K562 (cell line): ENCODE data around the gene ALS2. TPM values are rescaled to one million over a fixed set of nuclear protein-coding genes. Genes with fewer than 3 reads are reported as not detected.

Source experiments
- ATAC-seq: fragments of 200-7000 bp; cut with Tn5 transposase; 3 replicates; pipeline ENCODE4 v1.9.1; 2020; ENCODE audit warnings: moderate library complexity
- BruUV-seq: library from RNA; stranded (reverse); fragments of 400-500 nt; replicated peaks from 2 replicates; lab custom pipeline; 2021; lab: Mats Ljungman, UMichigan
- CTCF ChIA-PET: fragments of 300-600 bp; formaldehyde crosslinking; extraction: SDS; loops from one replicate; lab custom pipeline; 2021; ENCODE audit warnings: low intra/inter-chr PET ratio; lab: Yijun Ruan, JAX
- POLR2A ChIA-PET: fragments of 300-600, 350-650 bp; sonication (Branson Sonifier 250); formaldehyde crosslinking; extraction: SDS; loops from one replicate; lab custom pipeline; 2021; ENCODE audit warnings: antibody characterized with exemption, inconsistent platforms; lab: Yijun Ruan, JAX
- DNase-seq, 4 experiments: peaks; one replicate each; pipeline versions ENCODE4 v3.0.0 to v3.0.0-alpha.2; 2011 to 2018; ENCODE audit warnings: low spot score in 3 of 4, mixed read lengths in 3 of 4; ENCODE audit errors: extremely low read depth in 1 of 4
- FAIRE-seq: peaks from 2 replicates; lab custom pipeline; 2011; peaks lifted over from hg19 to GRCh38; lab: Jason Lieb, UNC
- H2AFZ ChIP-seq: 2 replicates; pipeline ENCODE4 v1.6.0; 2011; ENCODE audit warnings: low read depth, low read length, control low read depth, inconsistent platforms
- H3K27ac ChIP-seq: fragments of 200-600 bp; 3 replicates; pipeline ENCODE4 v1.8.0; 2011; ENCODE audit warnings: low read depth, mild to moderate bottlenecking, control low read depth, inconsistent platforms, low read length, moderate library complexity, mixed read lengths; ENCODE audit errors: extremely low read depth
- H3K27me3 ChIP-seq, 2 experiments: fragments of 300-600 bp in 1 of 2; 2 replicates in 1 of 2; 3 replicates in 1 of 2; pipeline versions ENCODE4 v1.6.0 to v1.8.0; 2011; ENCODE audit warnings: inconsistent platforms in 2 of 2, low read length in 2 of 2, mild to moderate bottlenecking in 1 of 2, mixed read lengths in 1 of 2, moderate library complexity in 1 of 2; ENCODE audit not compliant: control insufficient read depth in 2 of 2, insufficient read depth in 2 of 2
- H3K36me3 ChIP-seq: fragments of 300-600 bp; 3 replicates; pipeline ENCODE4 v1.8.0; 2011; ENCODE audit warnings: mild to moderate bottlenecking, low read length, inconsistent platforms; ENCODE audit not compliant: control insufficient read depth, insufficient read depth
- H3K4me1 ChIP-seq, 2 experiments: fragments of 200-600 bp in 1 of 2; replicated peaks in 1 of 2; 2 replicates in 1 of 2; 3 replicates in 1 of 2; pipeline versions ENCODE4 v1.5.1 to v1.8.0; 2011; ENCODE audit warnings: inconsistent platforms in 2 of 2, low read length in 2 of 2, mild to moderate bottlenecking in 1 of 2, mixed read lengths in 1 of 2, moderate library complexity in 1 of 2; ENCODE audit not compliant: control insufficient read depth in 2 of 2, insufficient read depth in 2 of 2
- H3K4me2 ChIP-seq: 2 replicates; pipeline ENCODE4 v1.6.1; 2011; ENCODE audit warnings: low read length, control low read depth, inconsistent platforms, mixed read lengths; ENCODE audit not compliant: insufficient read depth
- H3K4me3 ChIP-seq: fragments of 200-600 bp; sonication (generic), shearing (Covaris generic); 2 replicates; pipeline ENCODE4 v1.5.1; 2016; ENCODE audit warnings: control low read depth, inconsistent platforms
- H3K79me2 ChIP-seq: fragments of 200-600 bp; 3 replicates; pipeline ENCODE4 v1.8.0; 2011; ENCODE audit warnings: low read length, inconsistent platforms; ENCODE audit not compliant: control insufficient read depth, insufficient read depth
- H3K9ac ChIP-seq, 2 experiments: 2 replicates each; pipeline versions ENCODE4 v1.6.0 to v1.6.1; 2011; ENCODE audit warnings: low read depth in 2 of 2, low read length in 2 of 2, control low read depth in 1 of 2, inconsistent platforms in 1 of 2, mild to moderate bottlenecking in 1 of 2, mixed read lengths in 1 of 2; ENCODE audit not compliant: insufficient read depth in 1 of 2
- H3K9me1 ChIP-seq: one replicate; pipeline ENCODE4 v1.6.0; 2011; ENCODE audit warnings: inconsistent platforms, mild to moderate bottlenecking, low read length, moderate library complexity; ENCODE audit not compliant: control insufficient read depth, insufficient read depth
- H3K9me3 ChIP-seq: replicated peaks from 2 replicates; pipeline ENCODE4 v1.5.1; 2011; ENCODE audit warnings: low read depth, low read length, inconsistent platforms; ENCODE audit not compliant: control insufficient read depth, insufficient read depth
- H4K20me1 ChIP-seq: replicated peaks from 2 replicates; pipeline ENCODE4 v1.6.1; 2011; ENCODE audit warnings: low read length, inconsistent platforms, mixed read lengths; ENCODE audit not compliant: control insufficient read depth, insufficient read depth
- EGR1 ChIP-seq: fragments of 450-650 bp; conservative IDR thresholded peaks from 2 replicates; pipeline ENCODE4 v1.6.1; 2017; ENCODE audit warnings: mild to moderate bottlenecking
- ZNF134 ChIP-seq: fragments of 250-450 bp; sonication (Bioruptor Pico); conservative IDR thresholded peaks from 2 replicates; pipeline ENCODE4 v1.4.0; 2020
- WGBS: fragments of 100-300 bp; shearing (Covaris generic); methylation state at CpG from one replicate; pipeline ENCODE4 v1.1.6; 2016; ENCODE audit warnings: low coverage, mixed read lengths; ENCODE audit not compliant: insufficient coverage; ENCODE audit errors: missing lambda C conversion rate; 5-methylcytosine and 5-hydroxymethylcytosine counted together
- in situ Hi-C: fragments of 300-500 bp; cut with MboI; formaldehyde crosslinking; loops from 4 replicates; pipeline ENCODE4 v1.15.0; 2018; ENCODE audit warnings: inconsistent platforms, mixed read lengths
- intact Hi-C: fragments of 100-400 bp; cut with micrococcal nuclease; formaldehyde crosslinking; loops from 2 replicates; pipeline ENCODE4 v1.14.2; 2022
- polyA plus RNA-seq, 8 experiments: library from polyadenylated mRNA; depleted of rRNA in 4 of 8; stranded (reverse) in 5 of 8; unstranded in 3 of 8; fragments of >200 nt; fragmentation: Nextera tagmentation in 2 of 8; fragmentation: Illumina TruSeq in 1 of 8; extraction: Ambion mirVana in 2 of 8; extraction: Trizol in 1 of 8; gene quantifications; 2 replicates each; pipeline versions ENCODE4 v1.2.1 to v1.2.3, GENCODE V29; 2011 to 2014; ENCODE audit warnings: inconsistent platforms in 1 of 8, missing spikeins in 1 of 8
- total RNA-seq, 7 experiments: library from RNA; depleted of rRNA in 6 of 7; stranded (reverse); fragments of >200 nt in 6 of 7; fragmentation: Illumina TruSeq in 2 of 7; extraction: Trizol in 2 of 7; gene quantifications; 2 replicates each; pipeline versions ENCODE4 v1.2.1 to v1.2.3, GENCODE V29; 2011 to 2021; ENCODE audit warnings: low replicate concordance in 1 of 7
- TF ChIP-seq, protein P1 (sequence below): fragments of 250-450 bp; sonication (Bioruptor Pico); IDR thresholded peaks from 2 replicates; pipeline ENCODE4 v1.4.0; 2020; ENCODE audit warnings: mild to moderate bottlenecking, moderate library complexity

The ALS2 gene
- total and polyA plus RNA-seq, 9 of the 15 experiments (the other 6 are each of a cell fraction or from before 2014, with no cell fraction given) = 5.2 to 17.7 (median 11.6) TPM

DNA sequence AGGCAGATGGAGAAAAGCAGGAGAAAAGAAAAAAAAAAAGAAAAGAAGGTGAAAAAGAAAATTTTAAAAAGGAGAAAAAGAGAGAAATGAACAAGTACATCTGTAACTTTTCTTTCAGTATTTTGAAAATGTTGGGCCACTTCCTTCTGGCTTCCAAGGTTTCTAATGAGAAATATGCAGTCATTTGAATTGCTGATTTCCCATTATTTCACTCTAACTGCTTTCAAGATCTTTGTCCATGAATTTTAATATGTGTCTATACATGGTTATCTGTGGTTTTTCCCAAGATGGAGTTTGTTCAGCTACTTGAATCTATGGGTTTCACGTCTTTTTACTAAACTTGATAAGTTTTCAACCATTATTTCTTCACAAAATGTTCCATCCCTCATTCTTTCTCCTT, 68.0 kb downstream of the ALS2 start:
- no peak overlapping the region for H3K9ac ChIP-seq
- no peak overlapping the region for H3K4me3 ChIP-seq
- DNase-seq (no peak), FAIRE-seq (no peak), ATAC-seq (no peak)
- H3K79me2 ChIP-seq = no peaks in the 10 kb centered on the region
- intact Hi-C loops = no loop called here
- H3K27ac ChIP-seq = no peak overlapping the region
- H4K20me1 ChIP-seq = no peaks in the 10 kb centered on the region; the same call in 1 of the 2 replicates
- in situ Hi-C loops = no loop called here
- 80% methylated on average over 1 of the region's 1 CpG for WGBS
- no peaks in the 10 kb centered on the region for H3K27me3 ChIP-seq
- H2AFZ ChIP-seq = no peak overlapping the region
- H3K4me2 ChIP-seq = no peak overlapping the region
- H3K4me1 ChIP-seq = no peaks in the 10 kb centered on the region
- TF ChIP-seq ZNF134 (CRISPR knock-in tag) = no peak
- no TSS peak for BruUV-seq
- H3K9me3 ChIP-seq = no peaks in the 10 kb centered on the region
- POLR2A ChIA-PET = no interaction called here
- H3K36me3 ChIP-seq = peaks cover 21% of the 10 kb centered on the region; the same call in 2 of the 3 replicates
- CTCF ChIA-PET = no interaction called here
- no peaks in the 10 kb centered on the region for H3K9me1 ChIP-seq

DNA sequence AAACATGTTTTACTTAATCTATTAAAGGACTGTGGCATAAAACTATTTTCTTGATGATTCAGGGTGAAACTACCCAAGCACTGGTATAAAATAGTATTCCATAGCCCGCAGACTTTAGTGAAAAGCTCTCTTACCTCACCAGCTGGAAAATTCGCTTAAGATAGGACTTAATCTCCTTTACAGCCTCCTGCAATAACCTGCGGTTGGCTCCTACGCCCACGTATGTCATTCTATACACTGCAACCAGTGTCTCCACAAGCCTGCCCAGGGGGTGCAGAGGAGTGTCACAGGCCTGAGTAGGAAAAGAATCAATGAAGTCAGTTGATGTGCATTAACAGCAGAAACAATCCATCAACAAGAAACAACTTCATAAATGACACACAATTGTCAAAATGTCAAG, 71.0 kb downstream of the ALS2 start:
- in situ Hi-C loops = no loop called here

More for the DNA sequence above, 71.0 kb downstream of the ALS2 start:
- DNase-seq (peak in 1 of 4 experiments; percentile 10), ATAC-seq (no peak), FAIRE-seq (no peak)
- H3K4me2 ChIP-seq = no peak overlapping the region
- H3K27me3 ChIP-seq = no peaks in the 10 kb centered on the region
- no peaks in the 10 kb centered on the region for H3K9me3 ChIP-seq
- no peaks in the 10 kb centered on the region; the same call in 1 of the 2 replicates for H4K20me1 ChIP-seq
- H2AFZ ChIP-seq = no peak overlapping the region
- intact Hi-C loops = no loop called here
- ChIA-PET POLR2A (no interaction called here), CTCF (no interaction called here)
- H3K9ac ChIP-seq = no peak overlapping the region
- WGBS = 47% methylated on average over 5 of the region's 5 CpGs
- no peaks in the 10 kb centered on the region for H3K4me1 ChIP-seq
- peaks cover 21% of the 10 kb centered on the region; the same call in 2 of the 3 replicates for H3K36me3 ChIP-seq
- H3K4me3 ChIP-seq = no peak overlapping the region
- H3K27ac ChIP-seq = no peak overlapping the region
- no peaks in the 10 kb centered on the region for H3K9me1 ChIP-seq
- no TSS peak for BruUV-seq
- TF ChIP-seq, protein P1, sequence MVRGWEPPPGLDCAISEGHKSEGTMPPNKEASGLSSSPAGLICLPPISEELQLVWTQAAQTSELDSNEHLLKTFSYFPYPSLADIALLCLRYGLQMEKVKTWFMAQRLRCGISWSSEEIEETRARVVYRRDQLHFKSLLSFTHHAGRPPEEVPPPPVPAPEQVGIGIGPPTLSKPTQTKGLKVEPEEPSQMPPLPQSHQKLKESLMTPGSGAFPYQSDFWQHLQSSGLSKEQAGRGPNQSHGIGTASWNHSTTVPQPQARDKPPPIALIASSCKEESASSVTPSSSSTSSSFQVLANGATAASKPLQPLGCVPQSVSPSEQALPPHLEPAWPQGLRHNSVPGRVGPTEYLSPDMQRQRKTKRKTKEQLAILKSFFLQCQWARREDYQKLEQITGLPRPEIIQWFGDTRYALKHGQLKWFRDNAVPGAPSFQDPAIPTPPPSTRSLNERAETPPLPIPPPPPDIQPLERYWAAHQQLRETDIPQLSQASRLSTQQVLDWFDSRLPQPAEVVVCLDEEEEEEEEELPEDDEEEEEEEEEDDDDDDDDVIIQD = no peak
- peak; percentile 51 for TF ChIP-seq EGR1
- H3K79me2 ChIP-seq = no peaks in the 10 kb centered on the region
